ENCODE data around the gene SPRING1.
"Not testable (repeated sequence)": the region's sequence is repeated elsewhere in the genome, so short reads cannot be mapped to it uniquely, and the experiment has no call there.

SPRING1 gene

GRCh38 chr12:116737774-116738657 is at the start of gene SPRING1, which contains the start of gene RNFT2:
SPRING1 (minus strand) TSS chr12:116738069; CDS start chr12:116737900, 169 bp downstream.
RNFT2 (plus strand) TSS chr12:116738315; CDS start chr12:116740498, 2,183 bp downstream.
- peak; percentile 99 for DNase-seq

GRCh38 chr12:116784238-116784612 is 46.4 kb upstream of the SPRING1 start:
- no peak for DNase-seq

- DNase-seq: no peak
These were observed 45.8 kb upstream of the SPRING1 start for GRCh38 chr12:116783525-116784237.

GRCh38 chr12:116780942-116781341 is 43.1 kb upstream of the SPRING1 start:
- DNase-seq: no peak

GRCh38 chr12:116779597-116779996 is 41.7 kb upstream of the SPRING1 start:
- no peak for DNase-seq

- DNase-seq: no peak
These were observed 39.4 kb upstream of the SPRING1 start for GRCh38 chr12:116777245-116777644.

- no peak for DNase-seq
These were observed 36.2 kb upstream of the SPRING1 start for GRCh38 chr12:116774020-116774419.

- no peak for DNase-seq
These were observed 35.4 kb upstream of the SPRING1 start for GRCh38 chr12:116773276-116773731.

GRCh38 chr12:116771651-116772050 is 33.8 kb upstream of the SPRING1 start:
- no peak for DNase-seq

GRCh38 chr12:116766746-116767145 is 28.9 kb upstream of the SPRING1 start:
- no peak for DNase-seq

- no peak for DNase-seq
These were observed 28.4 kb upstream of the SPRING1 start for GRCh38 chr12:116766285-116766684.

GRCh38 chr12:116765271-116765670 is 27.4 kb upstream of the SPRING1 start:
- no peak for DNase-seq

GRCh38 chr12:116761499-116761898 is 23.6 kb upstream of the SPRING1 start:
- DNase-seq: no peak

- no peak for DNase-seq
These were observed 22.8 kb upstream of the SPRING1 start for GRCh38 chr12:116760622-116761020.

GRCh38 chr12:116759783-116760621 is 22.1 kb upstream of the SPRING1 start:
- DNase-seq: peak; percentile 45

- not testable (repeated sequence) for DNase-seq
These were observed 16.9 kb upstream of the SPRING1 start for GRCh38 chr12:116754783-116755182.

- DNase-seq: not testable (repeated sequence)
These were observed 16.2 kb upstream of the SPRING1 start for GRCh38 chr12:116754097-116754496.

- DNase-seq: no peak
These were observed 12.4 kb upstream of the SPRING1 start for GRCh38 chr12:116750298-116750697.

- no peak for DNase-seq
These were observed 12.0 kb upstream of the SPRING1 start for GRCh38 chr12:116749884-116750283.

- no peak for DNase-seq
These were observed 7.7 kb upstream of the SPRING1 start for GRCh38 chr12:116745554-116745953.

GRCh38 chr12:116744766-116745165 is 6.9 kb upstream of the SPRING1 start:
- no peak for DNase-seq

GRCh38 chr12:116742787-116743186 is 4.9 kb upstream of the SPRING1 start:
- DNase-seq: not testable (repeated sequence)

GRCh38 chr12:116739381-116739887 is 1.6 kb upstream of the SPRING1 start:
- DNase-seq: no peak
